ENCODE data around the gene TMEM40. TPM values are rescaled to one million over a fixed set of nuclear protein-coding genes. Genes with fewer than 3 reads are reported as not detected.

Gene TMEM40
- total and polyA plus RNA-seq, 9 of the 15 experiments (the other 6 are each of a cell fraction or from before 2014, with no cell fraction given): 0.11 to 0.31 (median 0.14) TPM; not detected in 6

DNA sequence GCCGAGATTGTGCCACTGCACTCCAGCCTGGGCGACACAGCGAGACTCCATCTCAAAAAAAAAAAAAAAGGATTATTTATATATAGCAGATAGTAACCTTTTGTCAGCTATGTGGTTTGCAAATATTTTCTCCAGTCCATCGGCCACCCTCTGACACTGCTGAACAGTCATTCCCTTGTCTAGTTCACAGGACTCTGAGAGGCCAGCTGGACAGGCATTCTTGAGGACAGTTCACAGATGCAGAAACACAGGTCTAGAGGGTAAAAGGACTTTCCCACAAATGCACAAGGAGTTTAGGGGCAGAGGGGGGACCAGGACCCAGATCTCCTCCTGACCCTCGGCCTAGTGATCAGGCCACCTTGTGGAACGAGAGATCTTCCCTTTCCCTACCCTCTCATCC is 7.5 kb upstream of the TMEM40 start:
- TF ChIP-seq SRF (CRISPR knock-in tag; IDR thresholded peaks at IDR 0.05) (no peak), JUNB (CRISPR knock-in tag; conservative IDR thresholded peaks at IDR 0.05) (no peak)
- TF ChIP-seq, protein P1, sequence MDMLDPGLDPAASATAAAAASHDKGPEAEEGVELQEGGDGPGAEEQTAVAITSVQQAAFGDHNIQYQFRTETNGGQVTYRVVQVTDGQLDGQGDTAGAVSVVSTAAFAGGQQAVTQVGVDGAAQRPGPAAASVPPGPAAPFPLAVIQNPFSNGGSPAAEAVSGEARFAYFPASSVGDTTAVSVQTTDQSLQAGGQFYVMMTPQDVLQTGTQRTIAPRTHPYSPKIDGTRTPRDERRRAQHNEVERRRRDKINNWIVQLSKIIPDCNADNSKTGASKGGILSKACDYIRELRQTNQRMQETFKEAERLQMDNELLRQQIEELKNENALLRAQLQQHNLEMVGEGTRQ (CRISPR knock-in tag; IDR thresholded peaks at IDR 0.05): peak; percentile 9; the same call in 1 of the 2 replicates
- no peak overlapping the region for H2AFZ ChIP-seq (ENCODE audit: low read depth, low read length)
- peaks cover 18 to 40% of the 10 kb centered on the region in 2 experiments for H3K27me3 ChIP-seq (ENCODE audit: control insufficient read depth in 2 of 2, insufficient read depth in 2 of 2, low read length in 2 of 2)
- H4K20me1 ChIP-seq (replicated peaks; ENCODE audit: control insufficient read depth, insufficient read depth, low read length): no peaks in the 10 kb centered on the region
- intact Hi-C loops (cut with micrococcal nuclease): no loop called here
- H3K9me3 ChIP-seq (replicated peaks; ENCODE audit: control insufficient read depth, insufficient read depth, low read depth, low read length): no peaks in the 10 kb centered on the region
- H3K9me1 ChIP-seq (ENCODE audit: control insufficient read depth, insufficient read depth, low read length): no peaks in the 10 kb centered on the region
- H3K36me3 ChIP-seq (ENCODE audit: control insufficient read depth, insufficient read depth, low read length): no peaks in the 10 kb centered on the region
- no peak overlapping the region for H3K4me3 ChIP-seq
- H3K4me1 ChIP-seq (replicated peaks in 1 of 2; ENCODE audit: control insufficient read depth in 2 of 2, insufficient read depth in 2 of 2, low read length in 2 of 2): peaks cover 0 to 9% of the 10 kb centered on the region in 2 experiments; a peak in 3 of 5 replicates
- ChIA-PET POLR2A (interaction anchor here (0.6 to 0.7 kb wide), 3 partner anchors 11 to 173 kb away, joined by 3 to 4 read pairs (median 3); no protein-coding TSS in a partner anchor), CTCF (ENCODE audit: low intra/inter-chr PET ratio) (no interaction called here)
- 11% methylated on average over 6 of the region's 6 CpGs for WGBS (ENCODE audit: insufficient coverage, low coverage, missing lambda C conversion rate)
- H3K4me2 ChIP-seq (ENCODE audit: insufficient read depth, low read length): no peak overlapping the region
- ATAC-seq (no peak), DNase-seq (ENCODE audit: extremely low read depth in 1 of 4, low spot score in 3 of 4) (peak in 1 of 4 experiments; percentile 8), FAIRE-seq (no peak)
- in situ Hi-C loops (cut with MboI): no loop called here
- H3K27ac ChIP-seq (ENCODE audit: extremely low read depth, low read depth, low read length): no peak overlapping the region
- no peaks in the 10 kb centered on the region for H3K79me2 ChIP-seq (ENCODE audit: control insufficient read depth, insufficient read depth, low read length)
- no peak overlapping the region for H3K9ac ChIP-seq (ENCODE audit: insufficient read depth in 1 of 2, low read depth in 2 of 2, low read length in 2 of 2)
- BruUV-seq (replicated peaks): no TSS peak

DNA sequence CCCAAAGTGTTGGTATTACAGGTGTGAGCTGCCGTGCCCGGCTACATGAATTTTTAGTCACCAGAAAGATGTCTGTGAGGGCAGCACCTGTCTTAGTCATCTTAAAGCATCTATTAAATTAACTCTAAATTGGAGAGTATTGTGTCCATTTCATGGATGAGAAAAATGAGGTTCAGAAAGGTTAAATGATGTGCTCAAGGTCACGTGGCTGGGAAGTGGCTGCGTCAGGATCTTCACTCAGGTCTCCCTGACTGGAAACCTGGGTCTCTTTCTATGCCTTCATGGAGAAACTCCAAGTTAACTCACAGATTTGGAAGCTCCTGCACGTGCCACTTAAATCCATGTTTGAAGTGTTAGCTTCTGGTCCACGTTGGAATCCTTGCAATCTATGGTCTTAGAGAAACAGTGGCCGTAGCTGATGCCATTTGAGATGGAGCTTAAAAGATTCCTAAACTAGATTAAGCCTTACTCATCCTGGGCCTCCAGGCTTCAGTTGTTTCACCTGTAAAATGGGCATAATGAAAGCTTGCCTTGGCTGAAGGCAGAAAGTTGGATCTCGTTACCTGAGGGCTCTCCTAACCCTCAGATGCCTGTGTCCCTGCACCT is 5.2 kb upstream of the TMEM40 start:
- ChIA-PET CTCF (ENCODE audit: low intra/inter-chr PET ratio) (no interaction called here), POLR2A (interaction anchor here (1.1 to 1.3 kb wide), 2 partner anchors 10 to 19 kb away, joined by 3 read pairs; no protein-coding TSS in a partner anchor)
- Histone ChIP-seq H4K20me1 (replicated peaks; ENCODE audit: control insufficient read depth, insufficient read depth, low read length) (no peaks in the 10 kb centered on the region), H3K27ac (ENCODE audit: extremely low read depth, low read depth, low read length) (no peak overlapping the region), H3K4me3 (no peak overlapping the region), H3K36me3 (ENCODE audit: control insufficient read depth, insufficient read depth, low read length) (no peaks in the 10 kb centered on the region), H3K9me3 (replicated peaks; ENCODE audit: control insufficient read depth, insufficient read depth, low read depth, low read length) (no peaks in the 10 kb centered on the region), H3K4me2 (ENCODE audit: insufficient read depth, low read length) (no peak overlapping the region), H3K27me3 (ENCODE audit: control insufficient read depth in 2 of 2, insufficient read depth in 2 of 2, low read length in 2 of 2) (peaks cover 18 to 50% of the 10 kb centered on the region in 2 experiments), H3K9ac (ENCODE audit: insufficient read depth in 1 of 2, low read depth in 2 of 2, low read length in 2 of 2) (no peak overlapping the region), H3K9me1 (ENCODE audit: control insufficient read depth, insufficient read depth, low read length) (no peaks in the 10 kb centered on the region), H3K79me2 (ENCODE audit: control insufficient read depth, insufficient read depth, low read length) (no peaks in the 10 kb centered on the region), H3K4me1 (replicated peaks in 1 of 2; ENCODE audit: control insufficient read depth in 2 of 2, insufficient read depth in 2 of 2, low read length in 2 of 2) (peaks cover 0 to 10% of the 10 kb centered on the region in 2 experiments; a peak in 3 of 5 replicates), H2AFZ (ENCODE audit: low read depth, low read length) (no peak overlapping the region)
- no TSS peak for BruUV-seq (replicated peaks)
- FAIRE-seq (no peak), ATAC-seq (no peak), DNase-seq (ENCODE audit: extremely low read depth in 1 of 4, low spot score in 3 of 4) (no peak)
- intact Hi-C loops (cut with micrococcal nuclease) (no loop called here), in situ Hi-C loops (cut with MboI) (no loop called here)
- 3% methylated on average over 8 of the region's 8 CpGs for WGBS (ENCODE audit: insufficient coverage, low coverage, missing lambda C conversion rate)
- TF ChIP-seq, protein P2, sequence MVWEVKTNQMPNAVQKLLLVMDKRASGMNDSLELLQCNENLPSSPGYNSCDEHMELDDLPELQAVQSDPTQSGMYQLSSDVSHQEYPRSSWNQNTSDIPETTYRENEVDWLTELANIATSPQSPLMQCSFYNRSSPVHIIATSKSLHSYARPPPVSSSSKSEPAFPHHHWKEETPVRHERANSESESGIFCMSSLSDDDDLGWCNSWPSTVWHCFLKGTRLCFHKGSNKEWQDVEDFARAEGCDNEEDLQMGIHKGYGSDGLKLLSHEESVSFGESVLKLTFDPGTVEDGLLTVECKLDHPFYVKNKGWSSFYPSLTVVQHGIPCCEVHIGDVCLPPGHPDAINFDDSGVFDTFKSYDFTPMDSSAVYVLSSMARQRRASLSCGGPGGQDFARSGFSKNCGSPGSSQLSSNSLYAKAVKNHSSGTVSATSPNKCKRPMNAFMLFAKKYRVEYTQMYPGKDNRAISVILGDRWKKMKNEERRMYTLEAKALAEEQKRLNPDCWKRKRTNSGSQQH (CRISPR knock-in tag; IDR thresholded peaks at IDR 0.05): no peak
- peak in 1 of 2 experiments; percentile 4; a peak in 1 of 4 replicates for TF ChIP-seq RCOR1 (IDR thresholded peaks at IDR 0.05; ENCODE audit: borderline replicate concordance in 1 of 2, low read depth in 2 of 2, low read length in 2 of 2)
- no peak for TF ChIP-seq KLF13 (tag; IDR thresholded peaks at IDR 0.05; ENCODE audit: borderline replicate concordance, low read depth)
- TF ChIP-seq CHD4 (IDR thresholded peaks at IDR 0.05; ENCODE audit: insufficient read depth, insufficient replicate concordance, low read depth, low read length, poor library complexity, severe bottlenecking): peak; percentile 73
- no peak for TF ChIP-seq BACH1 (tag; IDR thresholded peaks at IDR 0.05)
- no peak for TF ChIP-seq KLF1 (tag; IDR thresholded peaks at IDR 0.05)
- TF ChIP-seq POU5F1 (IDR thresholded peaks at IDR 0.05; ENCODE audit: borderline replicate concordance, low read depth, low read length, partially characterized antibody): no peak
- TF ChIP-seq HDAC2 (IDR thresholded peaks at IDR 0.05): 0 out of 2 replicates have a peak, but pooled peaks have one; percentile 30
- TF ChIP-seq KDM1A (IDR thresholded peaks at IDR 0.05): peak; percentile 12 to 72; a peak in 3 of 4 replicates
- no peak for TF ChIP-seq DNMT1 (IDR thresholded peaks at IDR 0.05)
